Erythroblast (primary cell): Measurements from ENCODE around the gene ANAPC5.

Experiments
- GATA1 ChIP-seq: IDR thresholded peaks from 2 replicates; pipeline ENCODE4 v1.6.1; 2011; ENCODE audit warnings: low read depth, mild to moderate bottlenecking, control low read depth, low read length, moderate library complexity
- POLR2A ChIP-seq: IDR thresholded peaks from 2 replicates; pipeline ENCODE4 v1.6.1; 2011; ENCODE audit warnings: mild to moderate bottlenecking, low read length

DNA sequence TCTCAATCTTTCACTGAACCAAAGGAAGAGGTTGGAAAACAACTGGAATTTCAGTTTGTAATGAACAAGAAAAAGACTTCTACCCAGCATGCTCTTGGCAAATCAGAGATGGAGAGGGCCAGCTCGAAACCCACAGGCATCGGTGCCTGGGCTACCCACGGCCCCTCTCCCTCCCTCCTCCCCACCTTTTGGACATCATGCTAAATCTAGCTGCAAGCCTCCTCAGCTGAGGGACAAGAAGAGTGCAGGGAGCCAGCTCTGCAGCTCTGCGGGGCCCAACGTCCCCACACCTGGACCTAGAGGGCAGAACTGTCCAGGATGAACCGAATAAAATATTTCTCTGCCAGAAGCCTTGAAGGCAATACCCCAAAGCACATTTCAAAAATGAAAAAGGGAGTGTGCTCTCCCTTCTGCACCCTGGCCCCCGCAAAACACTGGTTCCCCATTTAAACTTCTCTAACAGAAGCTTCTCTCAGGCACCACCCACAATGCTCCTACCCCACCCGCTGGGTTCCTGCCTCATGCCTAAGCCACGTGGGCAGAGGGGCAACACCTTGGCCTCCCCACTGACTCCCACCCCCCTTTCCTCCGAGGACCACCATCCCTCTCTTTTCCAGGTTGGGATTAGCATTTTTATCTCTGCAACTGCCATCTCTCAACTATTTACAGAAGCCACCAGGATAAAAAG, 63.9 kb downstream of the ANAPC5 start:
- TF ChIP-seq POLR2A = no peak
- TF ChIP-seq GATA1 = no peak
